Measurements from ENCODE around the gene IGBP1.

DNA sequence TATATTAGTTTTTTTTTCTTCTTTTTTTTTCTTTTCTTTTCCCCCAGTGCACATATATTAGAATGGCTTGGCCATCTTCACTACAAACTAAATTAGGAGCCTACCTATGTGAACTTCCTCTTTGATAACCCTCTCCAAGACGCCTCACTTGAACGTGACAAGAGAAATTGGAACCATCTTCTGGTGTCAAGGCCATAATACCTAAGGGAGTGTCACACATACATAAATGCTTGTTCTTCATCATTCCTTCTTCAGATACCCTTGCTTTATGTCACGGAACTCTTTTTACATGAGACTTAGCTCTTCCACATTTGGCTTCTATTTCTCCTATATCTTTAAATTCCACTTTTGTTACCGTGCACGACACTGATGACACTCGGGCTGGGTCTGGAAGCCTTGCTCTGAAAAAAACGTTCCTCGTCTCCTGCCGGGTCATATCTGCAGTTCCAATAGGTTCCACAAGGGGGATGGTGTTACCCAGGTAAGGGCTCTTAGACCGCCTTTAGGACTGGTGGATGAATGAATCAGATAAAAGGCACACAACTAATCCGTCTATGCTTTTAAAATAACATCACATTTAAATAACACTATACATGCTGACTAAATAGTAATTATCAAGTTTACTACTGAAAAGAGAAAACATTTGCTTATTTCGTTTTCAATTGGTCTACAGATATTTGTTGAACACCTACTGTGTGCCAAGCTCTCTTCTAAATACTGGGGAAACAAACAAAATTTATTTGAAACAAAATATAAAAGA, 63.9 kb downstream of the IGBP1 start:
- TF ChIP-seq, protein P1, sequence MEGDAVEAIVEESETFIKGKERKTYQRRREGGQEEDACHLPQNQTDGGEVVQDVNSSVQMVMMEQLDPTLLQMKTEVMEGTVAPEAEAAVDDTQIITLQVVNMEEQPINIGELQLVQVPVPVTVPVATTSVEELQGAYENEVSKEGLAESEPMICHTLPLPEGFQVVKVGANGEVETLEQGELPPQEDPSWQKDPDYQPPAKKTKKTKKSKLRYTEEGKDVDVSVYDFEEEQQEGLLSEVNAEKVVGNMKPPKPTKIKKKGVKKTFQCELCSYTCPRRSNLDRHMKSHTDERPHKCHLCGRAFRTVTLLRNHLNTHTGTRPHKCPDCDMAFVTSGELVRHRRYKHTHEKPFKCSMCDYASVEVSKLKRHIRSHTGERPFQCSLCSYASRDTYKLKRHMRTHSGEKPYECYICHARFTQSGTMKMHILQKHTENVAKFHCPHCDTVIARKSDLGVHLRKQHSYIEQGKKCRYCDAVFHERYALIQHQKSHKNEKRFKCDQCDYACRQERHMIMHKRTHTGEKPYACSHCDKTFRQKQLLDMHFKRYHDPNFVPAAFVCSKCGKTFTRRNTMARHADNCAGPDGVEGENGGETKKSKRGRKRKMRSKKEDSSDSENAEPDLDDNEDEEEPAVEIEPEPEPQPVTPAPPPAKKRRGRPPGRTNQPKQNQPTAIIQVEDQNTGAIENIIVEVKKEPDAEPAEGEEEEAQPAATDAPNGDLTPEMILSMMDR (IDR thresholded peaks at IDR 0.05) = peak; percentile 32 to 66 (median 46)
- TF ChIP-seq POLR2A (IDR thresholded peaks at IDR 0.05) = no peak

Measured in thyroid gland (tissue), 4 donors.